GM03348 (cell line): Measurements from ENCODE around the gene ACOT7.
A peak's percentile ranks its signal among the peaks of the same experiment; 100 is the strongest.

Source experiments
- DNase-seq: peaks from one replicate; pipeline ENCODE4 v3.0.0; 2012; ENCODE audit warnings: low spot score

Gene ACOT7

GRCh38 chr1:6424000-6424565 is 30.5 kb upstream of the ACOT7 start:
- DNase-seq = peak; percentile 46

GRCh38 chr1:6423321-6423999 is 29.9 kb upstream of the ACOT7 start:
- DNase-seq = peak; percentile 65

GRCh38 chr1:6421266-6421665 is 27.7 kb upstream of the ACOT7 start:
- DNase-seq = no peak

GRCh38 chr1:6420454-6421042 is 27.0 kb upstream of the ACOT7 start:
- DNase-seq = no peak

- peak; percentile 51 for DNase-seq
These were observed 26.4 kb upstream of the ACOT7 start, which contains the start of gene HES2 for GRCh38 chr1:6419804-6420453. TSS of gene HES2 (minus strand) at chr1:6419919. CDS start at chr1:6419820, 99 bp downstream.

- DNase-seq = no peak
These were observed 25.8 kb upstream of the ACOT7 start for GRCh38 chr1:6419397-6419803.

- DNase-seq = no peak
These were observed 25.3 kb upstream of the ACOT7 start for GRCh38 chr1:6418668-6419396.

- DNase-seq = no peak
These were observed 24.5 kb upstream of the ACOT7 start for GRCh38 chr1:6417961-6418667.

GRCh38 chr1:6416906-6417305 is 23.3 kb upstream of the ACOT7 start:
- no peak for DNase-seq

GRCh38 chr1:6416295-6416656 is 22.7 kb upstream of the ACOT7 start:
- no peak for DNase-seq

- DNase-seq = no peak
These were observed 21.5 kb upstream of the ACOT7 start for GRCh38 chr1:6414881-6415626.

GRCh38 chr1:6414443-6414844 is 20.9 kb upstream of the ACOT7 start:
- peak; percentile 78 for DNase-seq

- DNase-seq = no peak
These were observed 19.3 kb upstream of the ACOT7 start for GRCh38 chr1:6412896-6413295.

- DNase-seq = no peak
These were observed 16.8 kb upstream of the ACOT7 start for GRCh38 chr1:6410248-6410893.

- no peak for DNase-seq
These were observed 16.2 kb upstream of the ACOT7 start for GRCh38 chr1:6409733-6410132.

GRCh38 chr1:6409053-6409452 is 15.5 kb upstream of the ACOT7 start:
- no peak for DNase-seq

- DNase-seq = no peak
These were observed 14.5 kb upstream of the ACOT7 start for GRCh38 chr1:6408023-6408422.

GRCh38 chr1:6401673-6402072 is 8.1 kb upstream of the ACOT7 start:
- DNase-seq = no peak

GRCh38 chr1:6399294-6399693 is 5.7 kb upstream of the ACOT7 start:
- no peak for DNase-seq

- DNase-seq = no peak
These were observed 4.4 kb upstream of the ACOT7 start for GRCh38 chr1:6397844-6398441.
